Tibial nerve (tissue), 4 donors: ENCODE results near the gene NAA25.

ENCODE experiments used
- EP300 ChIP-seq, 2 donors: sonication (generic); formaldehyde crosslinking; IDR thresholded peaks; one replicate each; pipeline ENCODE4 v1.6.1; 2017; ENCODE audit warnings: antibody characterized with exemption in 2 of 2, mild to moderate bottlenecking in 1 of 2
- POLR2A ChIP-seq, 2 donors: fragments of 450-650 bp; IDR thresholded peaks; one replicate each; pipeline ENCODE4 v1.6.1; 2017; ENCODE audit warnings: antibody characterized with exemption in 2 of 2, mild to moderate bottlenecking in 2 of 2, moderate library complexity in 2 of 2
- TF ChIP-seq, protein P1 (sequence below), 5 experiments: fragments of 200-600 bp in 3 of 5; fragments of 450-650 bp in 2 of 5; sonication (generic) in 3 of 5; IDR thresholded peaks; one replicate each; pipeline ENCODE4 v1.5.1; 2016 to 2019; ENCODE audit warnings: antibody characterized with exemption in 5 of 5, mild to moderate bottlenecking in 3 of 5, moderate library complexity in 2 of 5

DNA sequence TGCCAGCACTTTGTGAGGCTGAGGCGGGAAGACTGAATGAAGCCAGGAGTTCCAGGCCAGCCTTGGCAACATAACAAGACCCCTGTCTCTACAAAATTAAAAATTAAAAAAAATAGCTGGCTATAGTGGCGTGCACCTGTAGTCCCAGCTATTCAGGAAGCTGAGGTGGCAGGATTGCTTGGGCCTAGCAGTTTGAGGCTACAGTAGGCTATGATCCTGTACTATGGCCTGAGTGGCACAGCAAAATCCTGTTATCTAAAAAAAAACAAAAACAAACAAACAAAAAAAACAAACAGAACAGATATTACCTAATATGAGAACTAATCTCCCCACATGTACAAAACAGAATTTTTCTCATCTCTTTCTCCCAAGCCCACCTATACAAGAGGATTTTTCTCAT lies 111.3 kb downstream of the NAA25 start:
- TF ChIP-seq, protein P1, sequence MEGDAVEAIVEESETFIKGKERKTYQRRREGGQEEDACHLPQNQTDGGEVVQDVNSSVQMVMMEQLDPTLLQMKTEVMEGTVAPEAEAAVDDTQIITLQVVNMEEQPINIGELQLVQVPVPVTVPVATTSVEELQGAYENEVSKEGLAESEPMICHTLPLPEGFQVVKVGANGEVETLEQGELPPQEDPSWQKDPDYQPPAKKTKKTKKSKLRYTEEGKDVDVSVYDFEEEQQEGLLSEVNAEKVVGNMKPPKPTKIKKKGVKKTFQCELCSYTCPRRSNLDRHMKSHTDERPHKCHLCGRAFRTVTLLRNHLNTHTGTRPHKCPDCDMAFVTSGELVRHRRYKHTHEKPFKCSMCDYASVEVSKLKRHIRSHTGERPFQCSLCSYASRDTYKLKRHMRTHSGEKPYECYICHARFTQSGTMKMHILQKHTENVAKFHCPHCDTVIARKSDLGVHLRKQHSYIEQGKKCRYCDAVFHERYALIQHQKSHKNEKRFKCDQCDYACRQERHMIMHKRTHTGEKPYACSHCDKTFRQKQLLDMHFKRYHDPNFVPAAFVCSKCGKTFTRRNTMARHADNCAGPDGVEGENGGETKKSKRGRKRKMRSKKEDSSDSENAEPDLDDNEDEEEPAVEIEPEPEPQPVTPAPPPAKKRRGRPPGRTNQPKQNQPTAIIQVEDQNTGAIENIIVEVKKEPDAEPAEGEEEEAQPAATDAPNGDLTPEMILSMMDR (IDR thresholded peaks at IDR 0.05), result no peak
- TF ChIP-seq POLR2A (IDR thresholded peaks at IDR 0.05), result no peak
- no peak for TF ChIP-seq EP300 (IDR thresholded peaks at IDR 0.05)
